Effector memory CD4-positive, alpha-beta T cell (primary cell): Measurements from ENCODE around the gene PTH.

Experiments used
- DNase-seq, 3 donors: peaks; one replicate each; pipeline ENCODE4 v3.0.0-alpha.2; 2020
- H3K27ac ChIP-seq: 2 replicates; pipeline ENCODE4 v1.7.0; 2013; ENCODE audit warnings: mild to moderate bottlenecking, low read length, moderate library complexity; ENCODE audit not compliant: insufficient read depth, poor library complexity, severe bottlenecking
- H3K27me3 ChIP-seq: replicated peaks from 2 replicates; pipeline ENCODE4 v1.7.0; 2013; ENCODE audit warnings: mild to moderate bottlenecking, low read length; ENCODE audit not compliant: insufficient read depth, control insufficient read depth, poor library complexity, severe bottlenecking
- H3K36me3 ChIP-seq: 2 replicates; pipeline ENCODE4 v1.7.0; 2013; ENCODE audit warnings: mild to moderate bottlenecking, low read length, moderate library complexity; ENCODE audit not compliant: control insufficient read depth, insufficient read depth
- H3K4me1 ChIP-seq: 2 replicates; pipeline ENCODE4 v1.7.0; 2013; ENCODE audit warnings: low read length, mild to moderate bottlenecking; ENCODE audit not compliant: control insufficient read depth, insufficient read depth, poor library complexity, severe bottlenecking
- H3K4me3 ChIP-seq: 2 replicates; pipeline ENCODE4 v1.7.0; 2013; ENCODE audit warnings: low read length, low read depth, mild to moderate bottlenecking; ENCODE audit not compliant: insufficient read depth, poor library complexity, severe bottlenecking
- H3K9me3 ChIP-seq: 2 replicates; pipeline ENCODE4 v1.7.0; 2013; ENCODE audit warnings: mild to moderate bottlenecking, low read length, moderate library complexity; ENCODE audit not compliant: control insufficient read depth

The PTH gene

DNA sequence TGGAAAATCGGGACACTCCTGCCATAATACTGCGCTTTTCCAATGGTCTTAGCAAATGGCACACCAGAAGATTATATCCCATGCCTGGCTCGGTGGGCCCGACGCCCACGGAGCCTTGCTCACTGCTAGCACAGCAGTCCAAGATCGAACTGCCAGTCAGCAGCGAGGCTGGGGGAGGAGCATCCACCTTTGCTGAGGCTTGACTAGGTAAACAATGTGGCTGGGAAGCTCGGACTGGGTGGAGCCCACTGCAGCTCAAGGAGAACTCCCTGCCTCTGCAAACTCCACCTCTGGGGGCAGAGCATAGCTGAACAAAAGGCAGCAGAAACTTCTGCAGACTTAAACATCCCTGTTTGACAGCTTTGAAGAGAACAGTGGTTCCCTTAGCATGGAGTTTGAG, 15.6 kb downstream of the PTH start:
- no peaks in the 10 kb centered on the region for H3K36me3 ChIP-seq

DNA sequence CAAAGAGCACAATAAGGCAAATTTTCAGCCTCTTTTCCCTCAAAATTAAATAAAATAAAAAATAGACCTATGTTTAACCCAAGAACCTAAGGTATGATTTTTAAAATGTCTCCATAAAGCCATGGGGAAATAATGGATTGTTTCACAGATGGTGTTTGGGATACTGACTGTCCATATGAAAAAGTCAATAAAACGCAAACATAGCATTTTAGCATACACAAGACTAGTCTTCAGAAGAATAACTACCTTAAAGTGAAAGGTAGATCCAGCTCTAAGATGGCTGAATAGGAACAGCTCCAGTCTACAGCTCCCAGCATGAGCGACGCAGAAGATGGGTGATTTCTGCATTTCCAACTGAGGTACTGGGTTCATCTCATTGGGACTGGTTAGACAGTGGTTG, 16.1 kb downstream of the PTH start:
- no peak overlapping the region for H3K27ac ChIP-seq
- H3K4me1 ChIP-seq: no peaks in the 10 kb centered on the region
- H3K9me3 ChIP-seq: no peaks in the 10 kb centered on the region
- H3K36me3 ChIP-seq: no peaks in the 10 kb centered on the region
- H3K4me3 ChIP-seq: no peak overlapping the region
- DNase-seq: no peak
- H3K27me3 ChIP-seq: peaks cover 4% of the 10 kb centered on the region

More for the DNA sequence above, 15.6 kb downstream of the PTH start:
- no peak overlapping the region for H3K27ac ChIP-seq
- DNase-seq: no peak
- no peak overlapping the region for H3K4me3 ChIP-seq
- H3K9me3 ChIP-seq: no peaks in the 10 kb centered on the region
- peaks cover 4% of the 10 kb centered on the region for H3K27me3 ChIP-seq
- H3K4me1 ChIP-seq: no peaks in the 10 kb centered on the region

- Histone ChIP-seq H3K27me3 (peaks cover 4% of the 10 kb centered on the region), H3K4me3 (no peak overlapping the region), H3K27ac (no peak overlapping the region), H3K36me3 (no peaks in the 10 kb centered on the region), H3K4me1 (no peaks in the 10 kb centered on the region), H3K9me3 (no peaks in the 10 kb centered on the region)
- DNase-seq: no peak
Measured at GRCh38 chr11:13475091-13475490, 20.7 kb downstream of the PTH start.

DNA sequence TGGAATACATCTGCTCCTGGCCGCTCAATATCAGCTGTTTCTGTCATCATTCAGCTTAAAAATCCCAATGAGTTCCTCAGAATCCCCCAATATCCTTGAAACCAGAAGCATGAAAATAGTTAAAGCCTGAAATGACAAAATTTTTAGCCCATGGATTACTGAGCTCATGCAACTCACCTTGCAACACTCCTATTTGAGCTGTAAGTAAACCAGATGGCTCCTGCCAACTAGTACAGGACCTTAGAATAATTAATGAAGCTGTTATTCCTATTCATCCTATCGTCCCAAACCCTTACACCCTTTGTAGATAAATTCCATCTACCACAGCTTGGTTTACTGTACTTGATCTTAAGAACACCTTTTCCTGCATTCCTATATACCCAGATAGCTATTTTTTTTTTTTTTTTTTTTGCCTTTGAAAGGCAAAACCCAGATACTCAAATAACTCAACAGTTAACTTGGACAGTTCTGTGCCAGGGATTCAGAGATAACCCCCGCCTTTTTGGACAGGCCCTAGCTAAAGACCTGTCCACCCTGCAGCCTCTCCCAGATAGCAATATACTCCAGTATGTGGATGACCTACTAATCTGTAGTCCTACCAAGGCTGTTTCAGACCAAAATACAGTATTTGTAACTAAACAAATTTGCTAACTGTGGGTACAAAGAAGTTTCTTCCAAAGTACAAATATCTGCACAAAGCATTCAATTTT, 22.6 kb downstream of the PTH start:
- H3K4me3 ChIP-seq: no peak overlapping the region
- no peaks in the 10 kb centered on the region for H3K27me3 ChIP-seq
- H3K9me3 ChIP-seq: no peaks in the 10 kb centered on the region
- no peaks in the 10 kb centered on the region for H3K36me3 ChIP-seq
- no peak overlapping the region for H3K27ac ChIP-seq
- no peaks in the 10 kb centered on the region for H3K4me1 ChIP-seq
- DNase-seq: no peak

- Histone ChIP-seq H3K4me3 (no peak overlapping the region), H3K27ac (no peak overlapping the region), H3K27me3 (no peaks in the 10 kb centered on the region), H3K9me3 (no peaks in the 10 kb centered on the region), H3K36me3 (no peaks in the 10 kb centered on the region), H3K4me1 (peaks cover 2% of the 10 kb centered on the region)
- DNase-seq: no peak
Measured at GRCh38 chr11:13468750-13469149, 27.0 kb downstream of the PTH start.

GRCh38 chr11:13465909-13466371, 29.9 kb downstream of the PTH start:
- Histone ChIP-seq H3K4me1 (peaks cover 10% of the 10 kb centered on the region), H3K27me3 (no peaks in the 10 kb centered on the region), H3K27ac (no peak overlapping the region), H3K9me3 (no peaks in the 10 kb centered on the region), H3K4me3 (no peak overlapping the region), H3K36me3 (no peaks in the 10 kb centered on the region)
- no peak for DNase-seq

GRCh38 chr11:13463779-13464290, 32.0 kb downstream of the PTH start:
- peak overlapping the region; percentile 86 for H3K27ac ChIP-seq
- H3K4me3 ChIP-seq: peak overlapping the region; percentile 85
- no peaks in the 10 kb centered on the region for H3K36me3 ChIP-seq
- peaks cover 10% of the 10 kb centered on the region for H3K4me1 ChIP-seq
- DNase-seq: no peak
- no peaks in the 10 kb centered on the region for H3K9me3 ChIP-seq
- no peaks in the 10 kb centered on the region for H3K27me3 ChIP-seq

DNA sequence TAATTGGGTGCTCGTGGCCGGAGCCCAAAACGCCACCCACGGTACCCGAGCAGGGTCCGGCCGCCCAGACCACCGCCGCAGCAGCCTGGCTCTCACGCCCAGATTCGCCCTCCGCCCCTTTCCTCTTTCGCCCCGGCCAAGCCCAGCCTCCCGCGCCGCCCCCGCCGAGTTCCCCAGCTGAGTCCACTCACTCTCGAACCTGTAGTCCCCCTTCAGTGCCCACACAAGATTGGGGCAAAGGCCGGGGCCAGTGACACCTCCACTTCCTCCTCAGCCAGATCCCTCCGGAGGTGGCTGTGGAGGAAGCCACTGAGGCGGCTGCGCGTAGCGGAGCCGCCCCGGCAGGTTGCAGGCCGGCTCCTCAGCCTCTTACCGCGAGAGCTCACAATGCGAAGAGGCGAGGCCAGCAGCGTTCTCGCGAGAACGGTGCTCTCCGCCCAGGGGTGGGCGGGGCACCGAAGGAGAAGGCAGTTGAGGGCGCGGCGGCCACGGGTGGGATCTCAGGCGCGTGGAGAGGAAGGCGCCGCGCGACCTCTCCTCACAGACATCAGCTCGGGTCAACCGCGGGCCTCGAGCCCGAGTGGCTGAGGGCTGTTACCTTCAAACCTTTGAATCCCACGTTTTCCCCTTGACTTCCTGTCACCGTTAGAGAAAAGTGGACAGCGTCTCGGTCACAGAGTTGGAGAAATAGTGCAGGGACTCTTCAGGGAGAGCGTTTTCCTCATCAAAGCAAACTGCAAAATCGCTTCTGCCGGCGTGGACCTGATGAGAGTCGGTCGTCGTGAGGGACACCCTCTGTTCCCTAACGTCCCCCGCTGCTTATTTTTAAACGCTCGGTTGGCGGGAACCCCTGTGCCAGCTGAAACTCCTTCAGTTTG, 32.7 kb downstream of the PTH start, which contains the start of gene BTBD10:
BTBD10 (minus strand) TSS at position 322 of the 878 bp plus-strand sequence. CDS start 18,098 bp downstream, outside the sequence.
- H3K9me3 ChIP-seq: no peaks in the 10 kb centered on the region
- H3K4me3 ChIP-seq: peak within 1 kb of the TSS; percentile 85
- H3K4me1 ChIP-seq: peaks cover 10% of the 10 kb centered on the region
- no peaks in the 10 kb centered on the region for H3K36me3 ChIP-seq
- H3K27me3 ChIP-seq: no peaks in the 10 kb centered on the region
- DNase-seq: peak; percentile 84 to 91 (median 90)
- peak within 1 kb of the TSS; percentile 86 for H3K27ac ChIP-seq

GRCh38 chr11:13462311-13462900, 33.4 kb downstream of the PTH start:
- H3K27me3 ChIP-seq: no peaks in the 10 kb centered on the region
- peaks cover 10% of the 10 kb centered on the region for H3K4me1 ChIP-seq
- DNase-seq: peak; percentile 36 to 61 (median 48)
- H3K4me3 ChIP-seq: peak overlapping the region; percentile 85
- H3K27ac ChIP-seq: peak overlapping the region; percentile 86
- no peaks in the 10 kb centered on the region for H3K36me3 ChIP-seq
- no peaks in the 10 kb centered on the region for H3K9me3 ChIP-seq
